Pulmonary artery endothelial cell (primary cell): Measurements from ENCODE around the gene ARSA. TPM values are rescaled to one million over a fixed set of nuclear protein-coding genes. Genes with fewer than 3 reads are reported as not detected.
"Not testable (repeated sequence)": the region's sequence is repeated elsewhere in the genome, so short reads cannot be mapped to it uniquely, and the experiment has no call there.

Source experiments
- DNase-seq: peaks from one replicate; pipeline ENCODE4 v3.0.0-alpha.2; 2011; ENCODE audit warnings: low read depth, low spot score
- total RNA-seq: library from RNA; depleted of rRNA; stranded (reverse); fragments of >200 nt; gene quantifications from 2 replicates; pipeline ENCODE4 v1.2.3, GENCODE V29; 2014

The ARSA gene
- total RNA-seq, 1 donor from 2014 or later = 13.1 TPM

DNA sequence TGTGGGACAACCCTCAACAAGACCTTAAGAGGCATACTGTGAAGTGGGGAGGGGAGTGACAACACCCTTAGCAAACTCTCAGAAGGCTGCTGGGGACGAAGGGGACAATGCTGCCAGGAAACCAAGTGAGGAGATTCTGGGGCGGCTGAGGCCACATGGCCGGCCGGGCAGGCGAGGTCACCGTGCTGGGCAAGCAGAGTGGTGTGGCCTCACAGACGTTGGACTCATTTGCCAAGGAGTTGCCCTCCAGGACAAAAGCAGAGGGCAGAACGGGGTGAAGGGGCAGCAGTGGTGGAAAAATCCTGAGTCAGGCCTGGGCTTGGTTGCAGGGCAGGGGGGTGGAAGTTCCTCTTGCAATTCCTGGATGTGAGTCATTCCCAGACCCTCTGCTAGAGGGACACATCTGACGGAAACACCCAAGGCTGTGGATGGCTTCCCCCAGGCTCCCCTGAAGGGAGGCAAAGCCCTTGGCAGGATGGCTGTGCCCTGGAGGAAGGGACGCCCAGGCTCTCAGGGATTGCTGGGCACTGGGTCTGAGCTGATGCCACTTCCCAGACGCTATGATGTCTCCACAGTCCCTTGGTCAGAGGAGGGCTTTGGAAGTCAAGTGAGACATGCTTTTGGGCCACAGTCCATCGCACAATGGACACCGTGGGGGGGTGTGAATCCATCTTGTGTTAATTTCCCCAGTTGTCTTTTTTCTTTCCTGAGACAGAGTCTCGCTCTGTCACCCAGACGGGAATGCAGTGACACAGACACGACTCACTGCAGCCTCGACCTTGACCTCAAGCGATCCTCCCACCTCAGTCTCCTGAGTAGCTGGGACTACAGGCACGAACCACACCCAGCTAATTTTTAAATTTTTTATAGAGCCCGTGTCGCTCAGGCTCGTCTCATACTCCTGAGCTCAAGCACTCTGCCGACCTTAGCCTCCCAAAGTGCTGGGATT is 28.4 kb upstream of the ARSA start:
- peak; percentile 80 for DNase-seq

DNA sequence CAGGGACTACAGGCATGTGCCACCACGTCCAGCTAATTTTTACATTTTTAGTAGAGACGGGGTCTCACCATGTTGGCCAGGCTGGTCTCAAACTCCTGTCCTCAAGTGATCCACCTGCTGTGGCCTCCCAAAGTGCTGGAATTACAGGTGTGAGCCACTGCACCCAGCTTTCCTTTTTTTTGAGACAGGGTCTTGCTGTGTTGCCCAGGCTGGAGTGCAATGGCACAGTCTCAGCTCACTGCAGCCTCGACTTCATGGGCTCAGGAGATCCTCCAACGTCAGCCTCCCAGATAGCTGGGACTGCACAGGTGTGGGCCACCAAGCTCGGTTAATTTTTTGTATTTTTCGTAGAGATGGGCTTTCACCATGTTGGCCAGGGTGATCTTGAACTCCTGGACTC is 26.7 kb upstream of the ARSA start:
- not testable (repeated sequence) for DNase-seq

DNA sequence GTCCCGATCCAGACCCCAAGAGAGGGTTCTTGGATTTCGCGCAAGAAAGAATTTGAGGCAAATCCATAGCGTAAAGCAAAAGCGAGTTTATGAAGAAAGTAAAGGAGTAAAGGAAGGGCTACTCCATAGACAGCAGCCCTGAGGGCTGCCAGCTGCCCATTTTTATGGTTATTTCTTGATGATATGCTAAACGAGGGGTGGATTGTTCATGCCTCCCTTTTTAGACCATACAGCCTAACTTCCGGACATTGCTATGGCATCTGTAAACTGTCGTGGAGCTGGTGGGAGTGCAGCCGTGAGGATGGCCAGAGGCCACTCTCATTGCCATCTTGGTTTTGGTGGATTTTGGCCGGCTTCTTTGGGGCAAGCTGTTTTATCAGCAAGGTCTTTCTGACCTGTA is 25.3 kb upstream of the ARSA start:
- no peak for DNase-seq

DNA sequence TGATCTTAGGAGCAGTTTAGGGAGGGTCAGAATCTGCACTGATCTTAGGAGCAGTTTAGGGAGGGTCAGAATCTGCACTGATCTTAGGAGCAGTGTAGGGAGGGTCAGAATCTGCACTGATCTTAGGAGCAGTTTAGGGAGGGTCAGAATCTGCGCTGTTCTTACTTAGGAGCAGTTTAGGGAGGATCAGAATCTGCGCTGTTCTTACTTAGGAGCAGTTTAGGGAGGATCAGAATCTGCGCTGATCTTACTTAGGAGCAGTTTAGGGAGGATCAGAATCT is 15.8 kb upstream of the ARSA start:
- DNase-seq = not testable (repeated sequence)

DNA sequence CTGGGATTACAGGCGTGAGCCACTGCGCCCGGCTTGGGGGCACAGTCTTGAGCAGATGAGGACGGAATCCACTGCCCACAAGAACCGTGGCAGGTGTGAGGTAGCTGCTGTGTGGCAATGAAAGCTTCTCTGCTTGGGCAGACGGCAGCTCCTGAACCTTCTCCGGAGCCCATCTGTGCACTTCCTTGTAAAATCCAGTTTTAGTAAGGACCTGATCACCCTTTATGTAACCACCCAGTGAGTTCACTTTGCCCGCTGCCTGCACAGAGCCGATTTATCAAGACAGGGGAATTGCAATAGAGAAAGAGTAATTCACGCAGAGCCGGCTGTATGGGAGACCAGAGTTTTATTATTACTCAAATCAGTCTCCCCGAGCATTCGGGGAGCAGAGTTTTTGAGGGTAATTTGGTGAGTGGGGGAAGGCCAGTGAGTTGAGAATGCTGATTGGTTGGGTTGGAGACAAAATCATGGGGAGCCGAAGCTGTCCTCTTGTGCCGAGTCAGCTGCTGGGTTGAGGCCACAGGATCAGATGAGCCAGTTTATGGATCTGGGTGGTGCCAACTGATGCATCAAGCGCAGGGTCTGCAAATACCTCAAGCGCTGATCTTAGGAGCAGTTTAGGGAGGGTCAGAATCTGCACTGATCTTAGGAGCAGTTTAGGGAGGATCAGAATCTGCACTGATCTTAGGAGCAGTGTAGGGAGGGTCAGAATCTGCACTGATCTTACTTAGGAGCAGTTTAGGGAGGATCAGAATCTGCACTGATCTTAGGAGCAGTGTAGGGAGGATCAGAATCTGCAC is 15.3 kb upstream of the ARSA start:
- DNase-seq = not testable (repeated sequence)

DNA sequence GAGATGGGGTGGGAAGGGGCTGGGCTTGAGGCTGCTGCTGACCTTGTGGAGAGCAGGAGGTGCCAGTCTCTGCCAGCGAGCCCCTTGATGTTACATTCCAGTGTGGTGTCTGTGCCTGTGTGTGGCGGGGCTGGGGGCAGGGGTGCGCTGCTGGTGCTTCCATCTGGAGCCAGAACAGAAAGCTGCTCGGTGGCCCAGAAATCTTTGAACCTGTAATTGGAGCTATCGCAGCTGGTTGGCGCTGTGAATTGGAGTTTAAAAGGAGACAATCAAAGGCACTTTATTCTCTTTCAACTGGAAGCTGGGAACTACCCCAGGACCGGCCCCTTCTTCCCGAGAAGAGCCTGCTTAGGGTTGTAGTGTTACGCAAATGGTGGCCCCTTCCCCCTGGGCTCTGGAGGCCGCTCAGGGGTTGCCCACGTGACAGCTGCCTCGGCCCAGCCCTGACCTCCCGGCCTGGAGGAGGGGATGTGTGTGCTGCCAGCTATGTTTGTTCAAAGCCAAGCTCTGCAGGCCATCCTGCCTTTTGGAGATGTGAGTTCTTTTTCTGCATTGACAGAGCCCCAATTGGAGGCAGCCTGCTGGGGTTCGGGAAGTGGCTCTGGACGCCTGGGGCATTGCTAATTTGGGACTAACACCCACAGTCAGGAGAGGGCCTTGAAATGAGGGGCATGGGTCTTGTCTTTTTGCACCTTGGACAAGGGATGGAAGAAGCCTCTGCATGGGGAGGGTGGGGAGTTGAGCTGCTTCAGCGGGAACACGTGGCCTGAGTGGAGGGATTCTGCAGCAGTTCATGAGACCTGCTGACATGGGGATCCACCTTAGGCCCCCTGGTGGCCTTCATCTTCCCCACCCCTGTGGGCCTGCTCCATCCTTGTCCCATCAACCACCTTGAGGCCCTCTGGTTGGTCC is 14.0 kb upstream of the ARSA start:
- no peak for DNase-seq

DNA sequence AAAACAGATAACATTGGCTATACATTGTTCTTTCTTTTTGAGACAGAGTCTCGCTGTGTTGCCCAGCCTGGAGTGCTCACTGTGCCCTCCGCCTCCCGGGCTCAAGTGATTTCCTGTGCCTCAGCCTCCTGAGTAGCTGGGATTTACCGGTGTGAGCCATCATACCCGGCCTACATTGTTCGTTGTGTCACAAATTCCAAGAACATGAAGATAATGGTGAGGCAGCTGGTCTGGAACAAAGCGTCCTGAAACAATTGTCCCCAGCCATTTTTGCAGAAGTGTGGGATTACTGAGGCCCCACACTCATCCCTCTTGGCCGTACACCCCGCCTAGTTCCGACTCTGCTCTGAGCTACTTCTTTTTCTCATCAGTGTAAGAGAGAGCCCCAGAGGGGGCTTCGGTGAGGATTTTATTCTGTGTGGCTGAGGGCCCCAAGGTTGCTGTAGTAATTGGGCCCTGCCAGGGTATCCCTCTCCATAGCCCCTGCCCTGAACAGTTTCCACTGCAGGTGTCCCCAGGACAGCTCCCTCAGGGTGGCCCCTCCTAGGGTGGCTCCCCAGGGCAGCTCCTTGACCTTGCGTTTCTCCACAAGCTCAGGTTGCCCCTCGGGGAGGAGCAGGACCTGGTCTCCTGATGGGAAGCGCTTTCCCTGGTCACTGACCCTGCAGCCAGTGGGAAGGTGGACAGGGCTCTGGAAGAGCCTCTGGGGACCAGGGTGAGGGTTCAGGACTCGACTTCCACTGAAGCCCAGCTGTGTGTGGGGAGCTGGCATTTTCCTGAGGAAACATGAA is 13.1 kb upstream of the ARSA start:
- no peak for DNase-seq

DNA sequence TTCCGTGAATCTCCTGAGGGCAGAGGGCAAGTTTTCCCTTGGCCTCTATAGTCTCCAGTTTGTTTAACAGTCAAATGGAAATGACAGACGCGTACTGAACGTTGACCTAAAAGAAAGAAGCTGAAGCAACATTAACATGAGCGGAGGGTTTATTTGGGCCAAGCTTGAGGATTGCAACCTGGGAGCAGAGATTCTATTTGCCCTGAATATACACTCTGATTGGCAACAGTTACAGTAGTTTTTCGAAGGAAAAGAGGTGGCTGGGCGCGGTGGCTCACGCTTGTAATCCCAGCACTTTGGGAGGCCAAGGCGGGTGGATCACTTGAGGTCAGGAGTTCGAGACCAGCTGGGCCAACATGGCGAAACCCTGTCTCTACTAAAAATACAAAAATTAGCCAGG is 12.3 kb upstream of the ARSA start:
- DNase-seq = not testable (repeated sequence)

DNA sequence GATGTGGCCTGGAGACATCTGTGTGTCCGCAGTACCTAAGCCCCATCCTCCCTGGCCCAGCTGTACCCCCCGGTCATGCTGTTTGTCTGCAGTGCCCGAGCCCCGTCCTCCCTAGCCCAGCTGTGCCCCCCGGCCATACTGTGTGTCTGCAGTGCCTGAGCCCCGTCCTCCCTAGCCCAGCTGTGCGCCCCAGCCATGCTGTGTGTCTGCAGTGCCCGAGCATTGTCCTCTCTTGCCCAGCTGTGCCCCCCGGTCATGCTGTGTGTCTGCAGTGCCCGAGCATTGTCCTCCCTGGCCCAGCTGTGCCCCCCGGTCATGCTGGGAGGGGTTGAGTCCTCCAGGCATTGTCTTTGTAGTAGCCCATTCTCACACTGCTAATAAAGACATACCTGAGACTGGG is 7.6 kb upstream of the ARSA start:
- no peak for DNase-seq

DNA sequence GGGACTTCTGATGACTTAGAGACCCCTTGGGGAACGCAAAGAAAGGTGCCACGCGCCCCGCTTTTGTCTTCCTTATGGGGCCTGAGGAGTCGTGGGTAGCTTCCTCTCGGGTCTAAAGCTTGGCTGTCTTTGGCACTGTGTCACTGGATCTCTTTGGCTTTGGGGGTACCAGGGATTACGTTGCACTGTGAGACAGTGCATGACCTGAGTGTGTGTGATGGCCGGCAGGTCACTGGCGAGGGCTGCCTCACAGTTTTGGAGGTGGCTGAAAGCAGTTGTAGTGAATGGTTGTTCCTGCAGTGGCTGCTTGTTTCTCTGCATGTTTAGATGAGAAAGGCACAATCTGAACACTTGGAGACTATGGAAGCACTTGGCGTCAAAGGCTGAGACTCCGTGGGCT is 5.8 kb upstream of the ARSA start:
- DNase-seq = no peak

DNA sequence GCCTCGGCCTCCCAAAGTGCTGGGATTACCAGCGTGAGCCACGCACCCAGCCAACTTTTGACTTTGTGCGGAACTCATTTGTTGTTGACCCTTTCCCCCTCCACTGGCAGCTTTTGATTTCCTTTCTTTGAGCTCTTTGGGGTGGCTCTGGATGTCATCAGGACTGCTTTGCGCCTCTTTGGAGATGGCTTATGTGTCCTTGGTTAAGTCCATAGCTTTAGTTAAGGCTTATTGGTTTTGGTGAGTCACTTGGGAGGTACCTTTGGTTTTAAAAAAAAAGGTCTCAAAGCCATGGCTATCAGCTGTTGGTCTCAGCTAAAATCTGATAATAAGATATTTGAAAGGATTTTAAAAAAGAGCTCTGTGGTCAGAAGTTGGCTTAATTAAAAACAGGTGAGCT is 5.1 kb upstream of the ARSA start:
- DNase-seq = no peak

DNA sequence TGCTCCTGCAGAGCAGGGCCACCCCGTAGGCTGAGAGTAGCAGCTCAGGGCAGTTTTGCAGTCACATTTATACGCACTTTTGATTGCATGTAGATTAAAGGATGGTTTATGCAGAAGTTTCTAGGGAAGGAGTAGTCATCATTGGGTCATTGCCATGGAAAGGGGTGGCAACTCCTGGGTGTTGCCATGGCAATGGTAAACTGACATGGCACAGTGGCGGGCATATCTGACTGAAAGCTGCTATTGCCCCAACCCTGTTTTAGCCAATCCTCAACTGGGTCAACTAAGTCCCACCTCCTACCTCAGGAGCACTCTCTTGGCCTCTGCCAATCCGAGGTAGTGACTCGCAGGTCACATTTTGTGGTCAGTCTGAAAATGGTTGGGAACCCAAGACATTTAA is 2.4 kb upstream of the ARSA start:
- DNase-seq = no peak

DNA sequence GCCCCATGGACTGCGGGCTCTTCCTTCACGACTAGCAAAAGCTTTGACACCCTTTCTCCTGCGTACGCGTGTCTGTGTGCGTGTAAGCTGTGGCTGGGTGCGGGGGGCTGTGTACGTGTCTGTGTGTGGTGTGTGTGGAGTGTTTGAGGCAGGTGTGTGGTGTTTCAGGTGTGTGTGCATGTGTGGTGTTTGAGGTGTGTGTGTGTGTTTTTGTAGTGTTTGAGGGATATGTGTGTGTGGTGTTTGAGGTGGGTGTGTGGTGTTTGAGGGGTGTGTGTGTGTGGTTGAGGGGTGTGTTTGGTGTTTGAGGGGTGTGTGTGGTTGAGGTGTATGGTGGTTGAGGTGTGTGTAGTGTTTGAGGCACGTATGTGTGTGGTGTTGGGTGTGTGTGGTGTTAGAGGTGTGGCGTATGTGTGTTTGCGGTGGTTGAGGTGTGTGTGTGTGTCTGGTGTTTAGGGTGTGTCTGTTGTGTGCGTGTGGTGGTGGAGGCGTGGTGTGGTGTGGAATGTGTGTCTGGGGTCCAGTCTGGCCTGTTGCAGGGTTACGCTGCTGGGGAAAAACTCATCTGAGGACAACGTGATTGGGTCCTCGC is 687 bp upstream of the ARSA start:
- DNase-seq = no peak

DNA sequence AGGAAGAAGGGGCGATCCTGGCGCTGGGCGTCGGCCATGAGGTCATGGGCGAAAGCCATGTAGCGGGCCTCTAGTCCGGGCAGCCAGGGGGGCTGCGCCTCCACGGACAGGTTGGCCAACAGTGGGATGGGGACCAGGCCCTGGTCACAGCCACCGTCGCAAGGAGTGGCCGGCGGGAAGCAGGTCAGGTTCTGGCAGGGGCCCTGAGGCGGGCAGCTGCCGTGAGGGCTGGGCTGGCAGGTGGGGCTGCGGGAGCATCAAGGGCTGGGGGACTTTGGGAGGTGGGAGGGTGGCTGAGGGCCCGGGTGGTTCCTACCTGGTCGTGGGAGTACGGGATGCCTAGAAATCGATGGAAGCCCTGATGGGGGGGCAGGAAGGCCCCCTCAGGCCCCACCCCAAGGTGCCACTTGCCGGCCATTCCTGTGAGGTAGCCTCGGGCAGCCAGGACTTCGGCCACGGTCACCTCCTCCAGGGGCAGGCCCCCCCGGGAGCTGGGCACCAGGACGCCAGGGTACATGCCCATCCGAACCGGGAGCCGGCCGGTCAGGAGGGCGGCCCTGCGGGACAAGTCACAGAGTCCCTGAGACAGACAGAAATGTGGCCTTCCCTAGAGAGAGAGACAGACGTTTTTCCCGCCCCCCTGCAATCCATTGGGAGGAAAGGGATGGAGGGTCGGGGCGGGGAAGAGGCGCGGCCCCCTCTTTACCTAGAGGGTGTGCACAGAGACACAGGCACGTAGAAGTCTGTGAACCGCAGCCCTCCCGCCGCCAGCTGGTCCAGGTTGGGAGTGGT is 906 bp downstream of the ARSA start:
- no peak for DNase-seq

DNA sequence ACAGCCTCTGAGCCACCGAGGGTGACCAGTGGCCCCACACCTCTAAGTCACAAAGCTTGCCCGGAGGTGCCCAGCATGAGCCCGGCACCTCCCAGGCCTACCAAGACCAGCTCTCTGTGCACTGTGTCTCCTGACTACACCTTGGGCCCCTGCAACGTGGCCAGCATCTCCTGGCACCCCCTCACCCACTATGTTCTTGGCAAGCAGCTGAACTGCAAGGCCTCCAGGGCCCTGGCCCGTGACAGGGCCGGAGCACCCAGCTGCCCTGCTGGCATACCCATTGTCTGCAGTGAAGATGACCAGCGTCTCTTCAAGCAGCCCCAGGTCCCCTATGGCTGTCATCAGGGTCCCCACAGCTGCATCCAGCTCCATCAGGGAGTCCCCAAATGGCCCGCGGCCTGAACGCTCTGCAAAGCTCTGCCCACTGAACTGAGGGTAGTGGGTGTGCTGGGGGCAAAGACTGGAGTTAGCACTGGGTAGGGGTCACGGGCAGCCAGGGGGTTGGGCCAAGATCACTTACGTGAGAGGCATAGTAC is 1.6 kb downstream of the ARSA start:
- no peak for DNase-seq

DNA sequence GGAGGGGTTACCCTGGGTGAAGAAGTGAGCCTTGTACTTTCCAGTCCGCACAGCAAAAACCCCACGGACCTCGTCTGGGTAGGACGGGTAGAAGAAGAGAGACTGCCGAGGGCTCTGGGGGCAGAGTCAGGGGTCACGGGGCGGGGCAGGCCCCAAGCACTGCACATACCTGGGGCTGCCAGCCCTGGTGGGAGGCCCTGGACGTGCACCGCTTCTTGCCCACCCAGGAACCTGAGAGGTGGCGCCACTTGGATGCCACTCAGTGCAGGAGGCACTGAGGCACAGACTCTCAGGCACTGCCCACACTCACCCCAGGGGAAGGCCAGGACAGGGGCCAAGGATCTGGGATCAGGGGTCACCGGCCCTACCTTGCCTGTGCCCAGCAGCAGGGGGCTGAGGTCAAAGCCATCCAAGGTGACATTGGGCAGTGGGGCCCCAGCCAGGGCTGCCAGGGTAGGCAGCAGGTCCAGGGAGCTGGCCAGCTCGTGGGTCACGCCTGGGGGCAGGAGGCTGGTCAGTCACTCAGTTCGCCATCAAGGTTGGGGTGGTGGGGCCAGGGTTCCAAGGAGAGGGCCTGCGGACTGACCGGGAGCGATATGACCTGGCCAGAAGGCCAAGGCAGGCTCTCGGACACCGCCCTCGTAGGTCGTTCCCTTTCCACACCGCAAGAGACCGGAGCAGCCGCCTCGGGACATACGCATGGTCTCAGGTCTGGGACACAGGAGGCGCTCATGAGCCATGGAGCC is 2.2 kb downstream of the ARSA start:
- DNase-seq = no peak

DNA sequence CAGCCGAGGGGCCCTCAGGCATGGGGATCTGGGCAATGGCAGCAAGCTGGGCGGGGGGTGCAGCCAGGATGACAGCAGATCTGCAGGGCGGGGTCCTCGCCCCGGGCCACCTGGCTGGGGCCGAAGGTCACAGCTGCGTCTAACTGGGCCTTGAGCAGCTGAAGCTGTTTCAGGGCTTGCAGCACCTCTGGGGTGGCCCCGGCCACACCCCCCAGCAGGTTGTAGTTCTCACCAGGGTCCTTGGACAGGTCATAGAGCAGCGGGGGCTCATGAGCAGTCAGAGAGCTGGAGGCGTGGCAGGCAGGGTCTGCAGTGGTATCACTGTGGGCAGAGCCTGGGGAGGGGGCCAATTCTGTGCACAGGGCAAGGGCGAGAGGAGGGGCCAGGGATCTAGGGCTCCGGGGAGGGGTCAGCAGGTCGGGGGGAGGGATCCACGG is 2.8 kb downstream of the ARSA start:
- DNase-seq = no peak

DNA sequence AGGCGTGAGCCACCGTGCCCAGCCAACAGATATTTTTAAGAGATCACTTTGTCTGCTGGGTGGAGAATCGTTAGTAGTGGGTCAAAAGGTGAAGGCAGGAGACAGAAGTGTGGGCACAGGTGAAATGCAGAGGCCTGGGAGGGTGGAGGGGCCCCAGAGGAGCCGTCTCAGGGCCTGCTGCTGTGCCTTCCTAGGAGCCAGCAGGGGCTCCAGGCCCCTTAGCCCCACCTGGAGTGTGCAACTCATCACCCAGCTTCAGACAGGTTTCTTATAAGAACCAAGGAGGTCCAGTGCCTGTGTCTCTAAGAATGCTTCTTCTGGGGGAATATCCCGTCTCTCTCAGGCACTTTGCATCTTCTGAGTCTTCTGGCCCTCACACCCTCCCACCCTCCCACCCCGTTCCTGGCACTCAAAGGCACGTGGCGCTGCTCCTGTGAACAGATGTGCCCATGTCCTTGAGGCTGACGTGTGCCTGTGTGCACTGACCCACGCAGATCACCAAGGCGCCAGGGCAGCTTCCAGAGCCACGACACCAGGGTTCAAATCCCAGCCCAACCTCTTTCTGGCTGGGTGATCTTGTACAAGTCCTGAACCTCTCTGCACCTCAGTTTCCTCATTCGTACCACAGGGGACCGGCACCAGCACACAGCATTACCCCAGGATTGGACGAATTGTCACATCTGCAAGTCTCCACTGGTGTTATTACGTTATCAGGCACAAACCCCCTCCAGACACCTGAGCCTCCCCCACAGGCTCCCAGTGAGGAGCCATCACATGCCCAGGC is 3.4 kb downstream of the ARSA start:
- no peak for DNase-seq
